Gastroesophageal sphincter (tissue), 3 donors: ENCODE results near the gene CD300LB.

Source experiments
- CTCF ChIP-seq, 4 experiments: fragments of 200-600 bp in 2 of 4; fragments of 450-650 bp in 2 of 4; sonication (generic) in 1 of 4; IDR thresholded peaks; one replicate each; pipeline ENCODE4 v1.5.1; 2017 to 2019; ENCODE audit warnings: antibody characterized with exemption in 4 of 4, mild to moderate bottlenecking in 2 of 4, moderate library complexity in 2 of 4
- POLR2AphosphoS5 ChIP-seq: sonication (generic); formaldehyde crosslinking; IDR thresholded peaks from one replicate; pipeline ENCODE4 v1.6.1; 2017; ENCODE audit warnings: antibody characterized with exemption

DNA sequence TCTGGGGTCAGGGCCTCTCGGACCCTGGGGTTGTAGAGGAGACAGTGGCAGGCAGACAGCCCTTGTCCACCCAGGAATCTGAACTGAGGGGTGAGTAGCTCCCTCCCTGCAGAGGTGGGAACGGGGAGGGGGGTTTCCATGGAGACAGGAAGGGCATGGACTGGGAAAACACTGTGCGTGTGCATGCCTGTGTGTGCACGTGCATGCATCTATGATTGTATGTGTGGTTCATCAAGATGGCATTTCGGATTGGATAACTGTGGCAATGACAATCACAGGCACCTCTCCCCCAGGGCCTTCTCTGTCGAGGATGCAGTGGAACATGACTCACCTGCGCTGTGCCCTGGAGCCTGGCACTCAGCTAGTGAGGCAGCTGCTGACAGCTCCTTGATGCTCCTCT is 20.8 kb upstream of the CD300LB start:
- TF ChIP-seq POLR2AphosphoS5 (no peak), CTCF (IDR thresholded peaks at IDR 0.05) (no peak)
